Neural cell (in vitro differentiated cells): ENCODE data around the gene MTRF1L.

Source experiments
- EP300 ChIP-seq: fragments of 450-650 bp; conservative IDR thresholded peaks from 2 replicates; pipeline ENCODE4 v1.6.1; 2014; ENCODE audit warnings: antibody characterized with exemption, mild to moderate bottlenecking, moderate library complexity; ENCODE audit not compliant: poor library complexity, severe bottlenecking
- EZH2 ChIP-seq: fragments of 200-600, 300-800 bp; shearing (Covaris generic), sonication (generic); IDR thresholded peaks from 2 replicates; pipeline ENCODE4 v1.6.1; 2014; ENCODE audit warnings: antibody characterized with exemption, low read length, borderline replicate concordance, mild to moderate bottlenecking; ENCODE audit not compliant: insufficient read depth, poor library complexity, severe bottlenecking
- MXI1 ChIP-seq: fragments of 450-650 bp; conservative IDR thresholded peaks from 2 replicates; pipeline ENCODE4 v1.6.1; 2014; ENCODE audit warnings: antibody characterized with exemption, mild to moderate bottlenecking; ENCODE audit not compliant: poor library complexity, severe bottlenecking
- POLR2AphosphoS5 ChIP-seq: IDR thresholded peaks from 2 replicates; pipeline ENCODE4 v1.6.1; 2012
- RAD21 ChIP-seq: fragments of 450-650 bp; conservative IDR thresholded peaks from 2 replicates; pipeline ENCODE4 v1.6.1; 2014; ENCODE audit warnings: antibody characterized with exemption, mild to moderate bottlenecking, moderate library complexity
- SMC3 ChIP-seq: fragments of 450-650 bp; conservative IDR thresholded peaks from 2 replicates; pipeline ENCODE4 v1.6.1; 2014; ENCODE audit warnings: antibody characterized with exemption, mild to moderate bottlenecking, moderate library complexity; ENCODE audit not compliant: poor library complexity
- TAF1 ChIP-seq: IDR thresholded peaks from 2 replicates; pipeline ENCODE4 v1.6.1; 2012; ENCODE audit warnings: low read depth
- TF ChIP-seq, protein P1 (sequence below): fragments of 450-650 bp; IDR thresholded peaks from 2 replicates; pipeline ENCODE4 v1.5.1; 2014; ENCODE audit warnings: antibody characterized with exemption, mild to moderate bottlenecking, moderate library complexity; ENCODE audit not compliant: poor library complexity, severe bottlenecking
- TF ChIP-seq, protein P2 (sequence below): IDR thresholded peaks from 2 replicates; pipeline ENCODE4 v1.6.1; 2012; ENCODE audit warnings: borderline replicate concordance

DNA sequence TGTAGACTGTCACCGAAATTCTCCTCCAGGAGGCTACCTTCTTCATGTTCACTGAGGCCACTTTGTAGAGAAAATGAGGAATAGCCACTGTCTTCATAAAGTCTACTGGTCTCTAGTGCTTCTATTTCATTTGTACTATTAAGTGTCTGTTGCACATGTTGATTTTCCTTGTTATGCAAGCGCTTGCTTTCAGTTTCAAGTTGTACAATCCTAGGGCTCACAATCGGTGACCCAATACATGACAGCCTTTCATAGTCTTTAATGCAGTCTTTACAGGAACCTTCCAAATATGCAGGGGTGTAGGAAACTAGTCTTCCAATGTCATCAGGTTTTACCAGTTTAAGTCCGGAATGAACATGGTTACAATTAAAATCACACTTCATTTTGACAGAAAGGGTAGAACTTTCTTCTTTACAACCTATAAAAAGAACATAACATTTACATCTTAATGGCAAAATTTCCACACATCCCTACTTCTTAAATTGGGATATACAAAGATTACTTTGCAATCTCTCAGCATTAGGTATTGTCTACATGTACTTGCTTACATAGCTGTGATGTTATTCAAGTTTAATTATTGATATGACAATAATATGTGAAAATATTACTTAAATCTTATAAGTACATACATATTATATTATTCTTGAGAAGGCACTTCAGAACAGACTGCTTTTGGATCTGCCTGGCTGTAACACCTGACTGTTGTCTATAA, 27.1 kb downstream of the MTRF1L start:
- TF ChIP-seq, protein P1, sequence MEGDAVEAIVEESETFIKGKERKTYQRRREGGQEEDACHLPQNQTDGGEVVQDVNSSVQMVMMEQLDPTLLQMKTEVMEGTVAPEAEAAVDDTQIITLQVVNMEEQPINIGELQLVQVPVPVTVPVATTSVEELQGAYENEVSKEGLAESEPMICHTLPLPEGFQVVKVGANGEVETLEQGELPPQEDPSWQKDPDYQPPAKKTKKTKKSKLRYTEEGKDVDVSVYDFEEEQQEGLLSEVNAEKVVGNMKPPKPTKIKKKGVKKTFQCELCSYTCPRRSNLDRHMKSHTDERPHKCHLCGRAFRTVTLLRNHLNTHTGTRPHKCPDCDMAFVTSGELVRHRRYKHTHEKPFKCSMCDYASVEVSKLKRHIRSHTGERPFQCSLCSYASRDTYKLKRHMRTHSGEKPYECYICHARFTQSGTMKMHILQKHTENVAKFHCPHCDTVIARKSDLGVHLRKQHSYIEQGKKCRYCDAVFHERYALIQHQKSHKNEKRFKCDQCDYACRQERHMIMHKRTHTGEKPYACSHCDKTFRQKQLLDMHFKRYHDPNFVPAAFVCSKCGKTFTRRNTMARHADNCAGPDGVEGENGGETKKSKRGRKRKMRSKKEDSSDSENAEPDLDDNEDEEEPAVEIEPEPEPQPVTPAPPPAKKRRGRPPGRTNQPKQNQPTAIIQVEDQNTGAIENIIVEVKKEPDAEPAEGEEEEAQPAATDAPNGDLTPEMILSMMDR = no peak
- no peak for TF ChIP-seq POLR2AphosphoS5
- TF ChIP-seq, protein P2, sequence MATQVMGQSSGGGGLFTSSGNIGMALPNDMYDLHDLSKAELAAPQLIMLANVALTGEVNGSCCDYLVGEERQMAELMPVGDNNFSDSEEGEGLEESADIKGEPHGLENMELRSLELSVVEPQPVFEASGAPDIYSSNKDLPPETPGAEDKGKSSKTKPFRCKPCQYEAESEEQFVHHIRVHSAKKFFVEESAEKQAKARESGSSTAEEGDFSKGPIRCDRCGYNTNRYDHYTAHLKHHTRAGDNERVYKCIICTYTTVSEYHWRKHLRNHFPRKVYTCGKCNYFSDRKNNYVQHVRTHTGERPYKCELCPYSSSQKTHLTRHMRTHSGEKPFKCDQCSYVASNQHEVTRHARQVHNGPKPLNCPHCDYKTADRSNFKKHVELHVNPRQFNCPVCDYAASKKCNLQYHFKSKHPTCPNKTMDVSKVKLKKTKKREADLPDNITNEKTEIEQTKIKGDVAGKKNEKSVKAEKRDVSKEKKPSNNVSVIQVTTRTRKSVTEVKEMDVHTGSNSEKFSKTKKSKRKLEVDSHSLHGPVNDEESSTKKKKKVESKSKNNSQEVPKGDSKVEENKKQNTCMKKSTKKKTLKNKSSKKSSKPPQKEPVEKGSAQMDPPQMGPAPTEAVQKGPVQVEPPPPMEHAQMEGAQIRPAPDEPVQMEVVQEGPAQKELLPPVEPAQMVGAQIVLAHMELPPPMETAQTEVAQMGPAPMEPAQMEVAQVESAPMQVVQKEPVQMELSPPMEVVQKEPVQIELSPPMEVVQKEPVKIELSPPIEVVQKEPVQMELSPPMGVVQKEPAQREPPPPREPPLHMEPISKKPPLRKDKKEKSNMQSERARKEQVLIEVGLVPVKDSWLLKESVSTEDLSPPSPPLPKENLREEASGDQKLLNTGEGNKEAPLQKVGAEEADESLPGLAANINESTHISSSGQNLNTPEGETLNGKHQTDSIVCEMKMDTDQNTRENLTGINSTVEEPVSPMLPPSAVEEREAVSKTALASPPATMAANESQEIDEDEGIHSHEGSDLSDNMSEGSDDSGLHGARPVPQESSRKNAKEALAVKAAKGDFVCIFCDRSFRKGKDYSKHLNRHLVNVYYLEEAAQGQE = no peak
- TF ChIP-seq EZH2 = no peak
- TF ChIP-seq EP300 = no peak
- no peak for TF ChIP-seq RAD21
- TF ChIP-seq TAF1 = no peak
- TF ChIP-seq SMC3 = no peak
- no peak for TF ChIP-seq MXI1
